ENCODE measurements around the gene DDX41.

DDX41 gene

GRCh38 chr5:177529247-177530203, 12.8 kb upstream of the DDX41 start:
- H3K4me3 ChIP-seq (replicated peaks in 1 of 2; ENCODE audit: low read depth in 2 of 2, low read length in 2 of 2): no peak overlapping the region
- no peak for DNase-seq (ENCODE audit: low read depth in 2 of 2)
- no peak for TF ChIP-seq CTCF (IDR thresholded peaks at IDR 0.05; ENCODE audit: low read depth, low read length)

GRCh38 chr5:177528631-177529030, 11.9 kb upstream of the DDX41 start:
- no peak for TF ChIP-seq CTCF (IDR thresholded peaks at IDR 0.05; ENCODE audit: low read depth, low read length)
- no peak overlapping the region for H3K4me3 ChIP-seq (replicated peaks in 1 of 2; ENCODE audit: low read depth in 2 of 2, low read length in 2 of 2)
- no peak for DNase-seq (ENCODE audit: low read depth in 2 of 2)

GRCh38 chr5:177527595-177527994, 10.8 kb upstream of the DDX41 start:
- TF ChIP-seq CTCF (IDR thresholded peaks at IDR 0.05; ENCODE audit: low read depth, low read length): no peak
- DNase-seq (ENCODE audit: low read depth in 2 of 2): no peak
- no peak overlapping the region for H3K4me3 ChIP-seq (replicated peaks in 1 of 2; ENCODE audit: low read depth in 2 of 2, low read length in 2 of 2)

- no peak for DNase-seq (ENCODE audit: low read depth in 2 of 2)
- H3K4me3 ChIP-seq (replicated peaks in 1 of 2; ENCODE audit: low read depth in 2 of 2, low read length in 2 of 2): no peak overlapping the region
- TF ChIP-seq CTCF (IDR thresholded peaks at IDR 0.05; ENCODE audit: low read depth, low read length): no peak
These were observed 10.0 kb upstream of the DDX41 start for GRCh38 chr5:177526791-177527190.

GRCh38 chr5:177526191-177526590, 9.4 kb upstream of the DDX41 start:
- H3K4me3 ChIP-seq (replicated peaks in 1 of 2; ENCODE audit: low read depth in 2 of 2, low read length in 2 of 2): no peak overlapping the region
- no peak for TF ChIP-seq CTCF (IDR thresholded peaks at IDR 0.05; ENCODE audit: low read depth, low read length)
- no peak for DNase-seq (ENCODE audit: low read depth in 2 of 2)

- H3K4me3 ChIP-seq (replicated peaks in 1 of 2; ENCODE audit: low read depth in 2 of 2, low read length in 2 of 2): no peak overlapping the region
- DNase-seq (ENCODE audit: low read depth in 2 of 2): no peak
- no peak for TF ChIP-seq CTCF (IDR thresholded peaks at IDR 0.05; ENCODE audit: low read depth, low read length)
These were observed 8.3 kb upstream of the DDX41 start for GRCh38 chr5:177524941-177525655.

Measured in cardiac fibroblast (primary cell).